SH-SY5Y (cell line): Measurements from ENCODE around the gene MGAT5.

Source experiments
- GATA2 ChIP-seq: IDR thresholded peaks from 2 replicates; pipeline ENCODE4 v1.6.1; 2011; ENCODE audit warnings: mild to moderate bottlenecking, low read depth, low read length
- GATA3 ChIP-seq: IDR thresholded peaks from 2 replicates; pipeline ENCODE4 v1.6.1; 2011; ENCODE audit warnings: low read depth, mild to moderate bottlenecking, low read length, moderate library complexity

DNA sequence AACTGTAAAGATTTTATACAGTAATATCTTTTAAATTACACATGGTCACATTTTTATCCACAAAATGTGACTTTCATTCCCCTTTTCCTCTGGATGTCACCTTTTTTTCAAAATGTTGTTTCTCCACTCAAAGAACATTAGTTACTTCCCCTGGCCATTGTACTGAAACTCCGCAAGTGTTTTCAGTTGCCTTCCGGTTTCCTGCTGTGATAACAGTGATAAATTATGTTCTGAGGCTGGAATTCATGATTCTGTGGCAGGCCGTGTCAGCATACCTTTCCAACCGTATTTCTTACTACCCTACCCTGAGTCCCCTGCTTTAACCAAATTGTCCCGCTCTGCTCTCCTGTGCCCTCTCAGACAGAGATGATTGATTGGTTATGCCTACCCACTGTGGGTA is 53.5 kb downstream of the MGAT5 start:
- TF ChIP-seq GATA2 (no peak), GATA3 (no peak)
